GM23338 (cell line): ENCODE results near the gene TMEM169.
"Not testable (repeated sequence)": the region's sequence is repeated elsewhere in the genome, so short reads cannot be mapped to it uniquely, and the experiment has no call there.

Source experiments
- CTCF ChIP-seq, 2 experiments: fragments of 200-600 bp in 1 of 2; sonication (generic) in 1 of 2; conservative IDR thresholded peaks; 2 replicates each; pipeline versions ENCODE4 v1.5.1 to v1.6.1; 2016 to 2017; ENCODE audit warnings: antibody characterized with exemption in 2 of 2, low read depth in 2 of 2, mild to moderate bottlenecking in 2 of 2, moderate library complexity in 1 of 2
- EZH2 ChIP-seq: fragments of 200-600 bp; sonication (generic); IDR thresholded peaks from one replicate; pipeline ENCODE4 v1.8.0; 2017; ENCODE audit warnings: antibody characterized with exemption, mild to moderate bottlenecking, low read depth; ENCODE audit not compliant: unreplicated experiment

GRCh38 chr2:216141516-216141915 is 59.8 kb downstream of the TMEM169 start:
- not testable (repeated sequence) for TF ChIP-seq CTCF (conservative IDR thresholded peaks at IDR 0.05; ENCODE audit: low read depth in 2 of 2); EZH2
